PFSK-1 (cell line): Measurements from ENCODE around the gene TPRA1.

Source experiments
- FOXP2 ChIP-seq: optimal IDR thresholded peaks from 2 replicates; pipeline ENCODE3; 2011; ENCODE audit warnings: borderline replicate concordance, control low read depth, inconsistent platforms; ENCODE audit not compliant: insufficient read depth; ENCODE audit errors: extremely low read length, extremely low read depth
- POLR2AphosphoS5 ChIP-seq: IDR thresholded peaks from 2 replicates; pipeline ENCODE4 v1.6.1; 2012; ENCODE audit warnings: low read depth, mild to moderate bottlenecking, control low read depth, low read length, moderate library complexity
- REST ChIP-seq, 2 experiments: IDR thresholded peaks; 2 replicates each; pipeline versions ENCODE4 v1.6.1 to v1.8.0; 2011 to 2012; ENCODE audit warnings: low read depth in 2 of 2, low read length in 2 of 2, control low read depth in 1 of 2, inconsistent platforms in 1 of 2, mild to moderate bottlenecking in 1 of 2, moderate library complexity in 1 of 2; ENCODE audit not compliant: insufficient read depth in 1 of 2
- SIN3A ChIP-seq: IDR thresholded peaks from 2 replicates; pipeline ENCODE4 v1.6.1; 2012; ENCODE audit warnings: mild to moderate bottlenecking, low read length, moderate library complexity, borderline replicate concordance; ENCODE audit not compliant: insufficient read depth
- TAF1 ChIP-seq: IDR thresholded peaks from 2 replicates; pipeline ENCODE4 v1.6.1; 2012; ENCODE audit warnings: low read length, control low read depth, borderline replicate concordance; ENCODE audit not compliant: insufficient read depth

- TF ChIP-seq TAF1 (no peak), REST (IDR thresholded peaks at IDR 0.05; ENCODE audit: insufficient read depth in 1 of 2, low read depth in 2 of 2, low read length in 2 of 2) (no peak), POLR2AphosphoS5 (no peak), SIN3A (no peak), FOXP2 (no peak)
Observed at GRCh38 chr3:127549826-127550467, 40.6 kb downstream of the TPRA1 start.
